Hippocampal formation (tissue), 2 donors: ENCODE data around the gene TPPP3.
"Not testable (repeated sequence)": the region's sequence is repeated elsewhere in the genome, so short reads cannot be mapped to it uniquely, and the experiment has no call there.

ENCODE experiments used
- DNase-seq, 2 donors: peaks; one replicate each; lab custom pipeline; 2025; lab: John Stamatoyannopoulos, UW

TPPP3 gene

DNA sequence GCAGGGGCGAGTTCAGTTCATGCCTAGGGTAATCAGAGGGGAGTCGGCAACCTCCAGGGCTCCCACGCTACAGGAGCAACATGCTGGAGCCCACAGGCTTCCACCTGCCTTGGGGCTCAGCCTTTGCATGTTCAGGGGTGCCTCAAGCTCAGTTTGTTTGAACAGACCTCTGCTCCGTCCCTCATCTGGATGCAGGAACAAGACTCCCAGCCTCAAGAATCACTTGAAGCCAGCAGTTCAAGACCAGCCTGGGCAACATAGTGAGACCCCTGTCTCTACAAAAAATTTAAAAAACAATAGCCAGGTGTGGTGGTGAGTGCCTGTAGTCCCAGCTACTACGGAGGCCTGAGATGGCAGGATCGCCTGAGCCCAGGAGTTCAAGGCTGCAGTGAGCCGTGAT lies 32.7 kb upstream of the TPPP3 start:
- no peak for DNase-seq

DNA sequence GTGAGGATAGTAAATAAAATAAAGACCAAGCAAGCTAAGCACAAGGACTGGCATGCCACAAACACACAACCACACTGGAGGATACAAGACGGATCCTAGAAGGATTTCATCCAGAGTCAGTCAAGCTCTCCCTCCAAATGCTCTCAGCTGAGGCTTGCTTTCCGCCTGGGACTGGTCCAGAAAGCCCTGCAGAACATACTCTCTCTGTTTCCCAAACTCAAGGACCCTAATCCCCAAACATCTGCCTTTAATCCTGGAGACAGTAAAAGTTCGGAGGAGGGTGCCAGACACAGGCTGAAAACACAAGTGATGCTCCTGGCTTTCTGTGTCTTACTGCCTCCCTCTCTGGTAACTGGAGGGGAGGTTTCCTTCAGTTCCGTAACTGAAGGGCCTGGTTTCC lies 32.3 kb upstream of the TPPP3 start:
- no peak for DNase-seq

DNA sequence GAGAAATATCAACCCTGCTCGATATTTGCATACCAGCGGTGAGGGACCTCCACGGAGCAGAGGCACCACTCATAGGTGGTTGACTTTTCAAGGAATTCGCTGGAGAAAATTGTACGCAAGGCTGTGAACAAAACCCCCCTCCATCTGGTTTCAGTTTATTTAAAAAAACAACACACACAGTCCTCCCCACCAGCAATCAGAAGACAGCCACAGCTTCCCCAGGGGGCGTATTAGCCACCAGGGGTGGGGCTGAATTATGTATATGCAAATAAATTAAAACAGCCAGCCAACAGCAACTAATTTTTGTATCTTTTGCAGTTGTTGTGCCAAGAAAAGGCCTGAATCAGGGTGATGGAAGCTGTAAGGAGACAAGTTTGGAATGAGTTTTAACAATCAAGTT lies 31.8 kb upstream of the TPPP3 start:
- DNase-seq, result no peak

GRCh38 chr16:67424261-67424615 lies 30.9 kb upstream of the TPPP3 start:
- DNase-seq, result no peak

DNA sequence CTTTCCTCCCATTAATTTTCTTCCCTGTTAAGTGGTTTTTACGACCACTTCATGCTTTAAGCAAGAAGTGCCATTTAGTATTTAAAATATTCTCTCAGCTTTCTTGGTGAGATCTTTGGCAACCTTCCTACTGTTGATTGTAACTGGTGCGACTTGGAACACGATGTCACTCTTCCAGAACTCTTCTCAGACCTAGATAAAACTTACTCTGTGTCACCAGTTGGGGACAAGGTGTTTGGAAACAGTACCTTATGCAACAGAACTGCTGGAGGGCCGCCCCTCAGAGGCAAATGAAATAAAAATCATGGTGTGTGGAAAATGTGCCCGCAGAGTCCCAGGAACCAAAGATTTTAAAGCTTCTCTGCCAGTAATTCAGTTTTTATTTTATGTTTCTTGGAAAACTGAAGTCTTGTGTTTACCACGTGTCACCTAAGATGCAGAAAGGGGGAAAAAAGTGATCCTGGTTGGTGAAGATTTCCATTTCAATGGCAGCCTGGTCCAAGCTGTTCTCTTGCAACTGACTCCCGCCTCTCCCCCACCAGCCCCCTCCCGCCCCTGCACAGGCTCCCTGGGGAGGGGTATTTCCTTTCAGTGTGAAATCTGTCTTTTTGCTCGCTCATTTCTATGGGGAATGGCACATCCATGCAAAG lies 30.4 kb upstream of the TPPP3 start:
- no peak for DNase-seq

DNA sequence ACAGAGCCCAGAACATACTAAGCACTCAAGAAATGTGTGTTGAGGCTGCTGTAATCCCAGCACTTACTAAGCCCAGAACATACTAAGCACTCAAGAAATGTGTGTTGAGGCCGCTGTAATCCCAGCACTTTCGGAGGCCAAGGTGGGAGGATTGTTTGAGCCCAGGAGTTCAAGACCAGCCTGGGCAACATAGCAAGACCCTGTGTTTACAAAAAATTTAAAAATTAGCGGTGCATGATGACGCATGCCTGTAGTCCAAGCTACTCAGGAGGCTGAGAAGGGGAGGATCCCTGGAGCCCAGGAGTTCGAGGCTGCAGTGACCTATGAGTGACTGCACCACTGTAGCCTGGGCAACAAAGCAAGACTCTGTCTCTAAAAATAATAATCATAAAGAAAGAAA lies 29.7 kb upstream of the TPPP3 start:
- no peak for DNase-seq

GRCh38 chr16:67421030-67421429 lies 27.7 kb upstream of the TPPP3 start:
- no peak for DNase-seq

GRCh38 chr16:67419931-67420330 lies 26.6 kb upstream of the TPPP3 start:
- DNase-seq, result no peak

GRCh38 chr16:67419502-67419901 lies 26.2 kb upstream of the TPPP3 start:
- DNase-seq, result no peak

- no peak for DNase-seq
These were observed 24.2 kb upstream of the TPPP3 start for GRCh38 chr16:67417333-67418061.

DNA sequence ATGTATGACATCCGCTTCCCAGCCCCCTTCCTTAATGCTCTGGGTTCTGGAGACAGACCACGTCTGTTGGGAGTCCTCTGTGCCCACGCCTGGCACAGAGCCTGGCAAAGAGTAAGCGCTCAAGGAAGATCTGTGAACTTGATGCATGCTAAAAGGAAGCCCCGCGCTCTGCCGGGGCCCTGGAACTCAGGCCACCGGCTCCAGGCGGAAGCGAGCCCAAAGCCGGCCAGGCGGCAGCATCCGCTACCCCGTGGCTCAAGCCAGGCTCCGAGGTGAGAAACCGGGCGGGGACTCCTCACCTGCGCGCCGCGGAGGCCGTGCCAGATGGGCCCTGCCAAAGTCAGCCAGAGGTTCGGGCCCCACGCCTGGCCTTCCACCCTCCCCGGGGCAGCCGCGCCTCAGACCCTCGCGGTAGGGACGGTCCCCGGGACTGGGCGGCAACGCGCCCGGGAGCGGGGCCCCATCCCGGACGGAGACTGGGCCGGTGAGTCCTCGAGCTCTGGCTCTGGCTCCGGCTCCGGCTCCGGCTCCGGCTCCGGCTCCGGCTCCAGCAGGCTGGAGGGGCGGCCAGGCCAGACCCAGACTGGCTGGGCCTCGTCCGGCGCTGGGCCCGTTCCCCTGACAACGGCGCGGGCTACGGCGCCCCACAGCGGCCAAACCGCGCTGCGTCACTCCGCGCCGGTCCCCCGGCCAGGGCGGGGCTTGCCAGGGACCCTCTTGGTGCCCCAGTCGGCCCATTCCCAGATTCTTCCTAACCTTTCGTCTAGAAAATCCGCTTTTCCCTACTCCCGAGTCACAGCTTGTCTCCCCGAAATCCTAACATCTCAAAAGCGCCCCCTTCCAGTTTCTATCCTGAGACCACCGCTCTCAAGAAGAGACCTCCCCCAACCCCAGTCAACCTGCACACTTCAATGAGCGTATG lies 22.8 kb upstream of the TPPP3 start, which contains the start of gene ZDHHC1:
TSS of gene ZDHHC1 (minus strand) at position 606 of the 922 bp plus-strand sequence. CDS start 8,702 bp downstream, outside the sequence.
- DNase-seq, result peak; percentile 33 to 72

- DNase-seq, result not testable (repeated sequence)
These were observed 22.1 kb upstream of the TPPP3 start for GRCh38 chr16:67415421-67415820.

GRCh38 chr16:67413978-67414911 lies 20.9 kb upstream of the TPPP3 start:
- DNase-seq, result no peak

- DNase-seq, result no peak
These were observed 19.0 kb upstream of the TPPP3 start for GRCh38 chr16:67412294-67412693.

DNA sequence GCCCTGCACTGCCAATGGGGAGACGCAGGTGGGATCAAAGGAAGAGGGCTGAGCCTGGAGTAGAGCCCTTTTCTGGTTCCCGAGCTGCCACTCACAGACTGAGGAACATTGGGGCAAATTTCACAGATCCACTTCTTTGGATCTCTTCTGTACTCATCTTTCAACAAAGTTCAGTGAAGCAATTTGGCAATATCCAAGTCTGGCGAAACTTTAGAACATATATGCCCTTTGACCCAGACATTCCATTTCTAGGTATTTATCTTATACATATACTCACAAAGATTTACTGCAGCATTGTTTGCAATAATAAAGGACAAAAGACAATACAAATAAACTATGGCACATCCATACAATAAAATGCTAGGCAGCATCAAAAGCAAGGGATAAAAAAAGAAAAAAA lies 18.0 kb upstream of the TPPP3 start:
- DNase-seq, result no peak

- DNase-seq, result no peak
These were observed 16.3 kb upstream of the TPPP3 start for GRCh38 chr16:67409631-67410030.

GRCh38 chr16:67407788-67408452 lies 14.6 kb upstream of the TPPP3 start:
- no peak for DNase-seq

- no peak for DNase-seq
These were observed 14.0 kb upstream of the TPPP3 start for GRCh38 chr16:67407176-67407787.

GRCh38 chr16:67406111-67406971 lies 13.0 kb upstream of the TPPP3 start:
- peak in 1 of 2 donors; percentile 7 for DNase-seq
